ENCODE measurements around the gene ISOC1. TPM values are rescaled to one million over a fixed set of nuclear protein-coding genes. Genes with fewer than 3 reads are reported as not detected.
A peak's percentile ranks its signal among the peaks of the same experiment; 100 is the strongest.

ISOC1 gene
- total RNA-seq, 1 experiment from 2014 or later: 21.1 TPM

DNA sequence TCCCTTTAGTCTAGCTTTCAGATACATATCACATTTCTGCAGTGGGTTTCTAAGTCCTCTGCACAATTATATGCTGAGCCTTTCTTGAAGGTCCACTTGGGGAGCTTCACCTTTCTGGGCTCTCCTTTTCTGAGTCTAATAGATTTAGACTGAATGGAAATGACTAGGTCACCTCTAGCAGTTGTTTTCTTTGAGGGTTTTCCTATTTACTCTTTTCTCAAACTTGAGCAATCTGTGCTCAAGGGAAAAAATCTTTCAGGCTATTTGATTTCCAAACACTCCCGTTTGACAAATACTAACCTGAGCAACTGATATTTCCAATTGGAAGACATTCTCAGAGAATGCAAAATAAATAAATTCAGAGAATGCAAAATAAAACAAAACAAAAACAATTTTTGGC, 39.0 kb downstream of the ISOC1 start:
- no peak overlapping the region for H3K27ac ChIP-seq (ENCODE audit: low read depth, low read length, poor library complexity, severe bottlenecking)
- H3K9me3 ChIP-seq (ENCODE audit: low read depth, low read length, poor library complexity, severe bottlenecking): no peaks in the 10 kb centered on the region
- intact Hi-C loops (cut with micrococcal nuclease; ENCODE audit: unreplicated experiment): loop anchor here (10.0 kb wide), 1 partner anchor 919 kb away; no protein-coding TSS in a partner anchor
- H3K36me3 ChIP-seq (ENCODE audit: insufficient read depth, low read length, poor library complexity, severe bottlenecking): no peaks in the 10 kb centered on the region
- H3K4me3 ChIP-seq (ENCODE audit: low read depth, low read length, poor library complexity, severe bottlenecking): no peak overlapping the region
- ChIA-PET POLR2A (ENCODE audit: low non-redundant PET) (no interaction called here), CTCF (no interaction called here)
- no peaks in the 10 kb centered on the region for H3K4me1 ChIP-seq (ENCODE audit: insufficient read depth, low read length, poor library complexity, severe bottlenecking)
- TF ChIP-seq, protein P1, sequence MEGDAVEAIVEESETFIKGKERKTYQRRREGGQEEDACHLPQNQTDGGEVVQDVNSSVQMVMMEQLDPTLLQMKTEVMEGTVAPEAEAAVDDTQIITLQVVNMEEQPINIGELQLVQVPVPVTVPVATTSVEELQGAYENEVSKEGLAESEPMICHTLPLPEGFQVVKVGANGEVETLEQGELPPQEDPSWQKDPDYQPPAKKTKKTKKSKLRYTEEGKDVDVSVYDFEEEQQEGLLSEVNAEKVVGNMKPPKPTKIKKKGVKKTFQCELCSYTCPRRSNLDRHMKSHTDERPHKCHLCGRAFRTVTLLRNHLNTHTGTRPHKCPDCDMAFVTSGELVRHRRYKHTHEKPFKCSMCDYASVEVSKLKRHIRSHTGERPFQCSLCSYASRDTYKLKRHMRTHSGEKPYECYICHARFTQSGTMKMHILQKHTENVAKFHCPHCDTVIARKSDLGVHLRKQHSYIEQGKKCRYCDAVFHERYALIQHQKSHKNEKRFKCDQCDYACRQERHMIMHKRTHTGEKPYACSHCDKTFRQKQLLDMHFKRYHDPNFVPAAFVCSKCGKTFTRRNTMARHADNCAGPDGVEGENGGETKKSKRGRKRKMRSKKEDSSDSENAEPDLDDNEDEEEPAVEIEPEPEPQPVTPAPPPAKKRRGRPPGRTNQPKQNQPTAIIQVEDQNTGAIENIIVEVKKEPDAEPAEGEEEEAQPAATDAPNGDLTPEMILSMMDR (conservative IDR thresholded peaks at IDR 0.05; ENCODE audit: low read depth, low read length): no peak
- TF ChIP-seq EZH2 (IDR thresholded peaks at IDR 0.05; ENCODE audit: borderline replicate concordance, low read depth, low read length, poor library complexity, severe bottlenecking): no peak
- no TSS peak for BruUV-seq (replicated peaks)
- no peak for DNase-seq (ENCODE audit: low spot score)
- H3K27me3 ChIP-seq (replicated peaks; ENCODE audit: insufficient read depth, low read depth, low read length, poor library complexity): no peaks in the 10 kb centered on the region

DNA sequence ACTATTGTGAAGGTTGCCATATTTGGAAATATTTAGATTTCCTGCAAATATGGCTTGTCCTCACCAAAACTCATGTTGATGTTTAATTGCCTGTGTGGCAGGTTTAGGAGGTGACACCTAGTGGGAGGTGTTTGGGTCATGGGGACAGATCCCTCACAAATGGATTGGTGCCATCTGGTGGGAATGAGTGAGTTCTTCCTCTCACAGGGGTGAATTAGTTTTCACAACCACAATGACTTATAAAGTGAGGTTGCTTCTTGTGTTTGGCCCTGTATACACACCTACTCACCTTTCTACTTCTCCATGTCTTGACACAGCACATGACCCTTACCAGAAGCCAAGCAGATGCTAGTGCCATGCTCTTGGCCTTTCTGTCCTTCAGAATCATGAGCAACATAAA, 41.1 kb downstream of the ISOC1 start:
- ChIA-PET CTCF (no interaction called here), POLR2A (ENCODE audit: low non-redundant PET) (no interaction called here)
- H3K36me3 ChIP-seq (ENCODE audit: insufficient read depth, low read length, poor library complexity, severe bottlenecking): no peaks in the 10 kb centered on the region
- H3K9me3 ChIP-seq (ENCODE audit: low read depth, low read length, poor library complexity, severe bottlenecking): no peaks in the 10 kb centered on the region
- no peak for DNase-seq (ENCODE audit: low spot score)
- no peaks in the 10 kb centered on the region for H3K27me3 ChIP-seq (replicated peaks; ENCODE audit: insufficient read depth, low read depth, low read length, poor library complexity)
- intact Hi-C loops (cut with micrococcal nuclease; ENCODE audit: unreplicated experiment): loop anchor here (10.0 kb wide), 1 partner anchor 921 kb away; no protein-coding TSS in a partner anchor
- BruUV-seq (replicated peaks): no TSS peak
- H3K4me3 ChIP-seq (ENCODE audit: low read depth, low read length, poor library complexity, severe bottlenecking): no peak overlapping the region
- TF ChIP-seq, protein P1 (conservative IDR thresholded peaks at IDR 0.05; ENCODE audit: low read depth, low read length): 0 out of 2 replicates have a peak, but pooled peaks have one; percentile 14
- TF ChIP-seq EZH2 (IDR thresholded peaks at IDR 0.05; ENCODE audit: borderline replicate concordance, low read depth, low read length, poor library complexity, severe bottlenecking): no peak
- no peak overlapping the region for H3K27ac ChIP-seq (ENCODE audit: low read depth, low read length, poor library complexity, severe bottlenecking)
- H3K4me1 ChIP-seq (ENCODE audit: insufficient read depth, low read length, poor library complexity, severe bottlenecking): no peaks in the 10 kb centered on the region

- intact Hi-C loops (cut with micrococcal nuclease; ENCODE audit: unreplicated experiment): loop anchor here (10.0 kb wide), 1 partner anchor 923 kb away; no protein-coding TSS in a partner anchor
- no peak for DNase-seq (ENCODE audit: low spot score)
Measured at GRCh38 chr5:129137637-129138036, 43.1 kb downstream of the ISOC1 start.

More at GRCh38 chr5:129137637-129138036, 43.1 kb downstream of the ISOC1 start:
- Histone ChIP-seq H3K9me3 (ENCODE audit: low read depth, low read length, poor library complexity, severe bottlenecking) (no peaks in the 10 kb centered on the region), H3K4me3 (ENCODE audit: low read depth, low read length, poor library complexity, severe bottlenecking) (no peak overlapping the region), H3K27me3 (replicated peaks; ENCODE audit: insufficient read depth, low read depth, low read length, poor library complexity) (no peaks in the 10 kb centered on the region), H3K4me1 (ENCODE audit: insufficient read depth, low read length, poor library complexity, severe bottlenecking) (no peaks in the 10 kb centered on the region), H3K27ac (ENCODE audit: low read depth, low read length, poor library complexity, severe bottlenecking) (no peak overlapping the region), H3K36me3 (ENCODE audit: insufficient read depth, low read length, poor library complexity, severe bottlenecking) (no peaks in the 10 kb centered on the region)
- TF ChIP-seq, protein P1 (conservative IDR thresholded peaks at IDR 0.05; ENCODE audit: low read depth, low read length): no peak
- TF ChIP-seq EZH2 (IDR thresholded peaks at IDR 0.05; ENCODE audit: borderline replicate concordance, low read depth, low read length, poor library complexity, severe bottlenecking): no peak
- BruUV-seq (replicated peaks): no TSS peak
- ChIA-PET CTCF (no interaction called here), POLR2A (ENCODE audit: low non-redundant PET) (no interaction called here)

Data from A673 (cell line).